Measurements from ENCODE around the gene MSH3. TPM values are rescaled to one million over a fixed set of nuclear protein-coding genes. Genes with fewer than 3 reads are reported as not detected.

The MSH3 gene
- polyA plus RNA-seq, 3 donors, result 4.5 to 9.9 (median 8.0) TPM

- Mint-ChIP-seq H3K27me3 (ENCODE audit: low read depth in 3 of 3) (no peaks in the 10 kb centered on the region), H3K36me3 (peaks cover 46 to 75% of the 10 kb centered on the region in 2 donors), H3K27ac (no peak overlapping the region), H3K9me3 (no peaks in the 10 kb centered on the region), H3K4me3 (no peak overlapping the region), H3K4me1 (peaks cover 2% of the 10 kb centered on the region)
- H3K9me3 ChIP-seq (replicated peaks in 1 of 2; ENCODE audit: control insufficient read depth in 1 of 2, insufficient read depth in 1 of 2, low read length in 2 of 2), result no peaks in the 10 kb centered on the region
- no peaks in the 10 kb centered on the region for H4K20me1 ChIP-seq (ENCODE audit: insufficient read depth, low read length)
- H3K79me2 ChIP-seq (ENCODE audit: insufficient read depth, low read length), result no peaks in the 10 kb centered on the region
- no peaks in the 10 kb centered on the region for H3K4me1 ChIP-seq (ENCODE audit: control insufficient read depth in 1 of 2, insufficient read depth in 2 of 2, low read length in 2 of 2)
- H3K4me3 ChIP-seq (replicated peaks in 1 of 3; ENCODE audit: low read depth in 2 of 3, low read length in 3 of 3), result no peak overlapping the region
- intact Hi-C loops (cut with micrococcal nuclease), result no loop called here
- H3K36me3 ChIP-seq (replicated peaks in 1 of 2; ENCODE audit: control insufficient read depth in 1 of 2, insufficient read depth in 2 of 2, low read length in 2 of 2), result peaks cover 40 to 74% of the 10 kb centered on the region in 2 donors
- H3K4me2 ChIP-seq (replicated peaks; ENCODE audit: extremely low read depth, low read length, poor library complexity, severe bottlenecking), result no peak overlapping the region
- H3K27ac ChIP-seq (ENCODE audit: low read depth in 1 of 2, low read length in 2 of 2), result no peak overlapping the region
- WGBS (ENCODE audit: insufficient coverage), result 100% methylated on average over 2 of the region's 5 CpGs
- no peak for TF ChIP-seq CTCF (IDR thresholded peaks at IDR 0.05)
- DNase-seq, result no peak
- no peaks in the 10 kb centered on the region for H3K27me3 ChIP-seq (ENCODE audit: control insufficient read depth in 2 of 2, insufficient read depth in 2 of 2, low read length in 2 of 2)
- H3K9ac ChIP-seq (ENCODE audit: insufficient read depth, low read length, poor library complexity, severe bottlenecking), result no peak overlapping the region
- no peak overlapping the region for H2AFZ ChIP-seq (ENCODE audit: insufficient read depth, low read depth, low read length, poor library complexity, severe bottlenecking)
Observed at GRCh38 chr5:80698369-80698768, 43.9 kb downstream of the MSH3 start.

GRCh38 chr5:80701597-80701996 lies 47.1 kb downstream of the MSH3 start:
- Histone ChIP-seq H2AFZ (ENCODE audit: insufficient read depth, low read depth, low read length, poor library complexity, severe bottlenecking) (no peak overlapping the region), H3K9me3 (replicated peaks in 1 of 2; ENCODE audit: control insufficient read depth in 1 of 2, insufficient read depth in 1 of 2, low read length in 2 of 2) (no peaks in the 10 kb centered on the region), H3K4me3 (replicated peaks in 1 of 3; ENCODE audit: low read depth in 2 of 3, low read length in 3 of 3) (no peak overlapping the region), H3K9ac (ENCODE audit: insufficient read depth, low read length, poor library complexity, severe bottlenecking) (no peak overlapping the region), H3K27me3 (ENCODE audit: control insufficient read depth in 2 of 2, insufficient read depth in 2 of 2, low read length in 2 of 2) (no peaks in the 10 kb centered on the region), H4K20me1 (ENCODE audit: insufficient read depth, low read length) (no peaks in the 10 kb centered on the region), H3K4me1 (ENCODE audit: control insufficient read depth in 1 of 2, insufficient read depth in 2 of 2, low read length in 2 of 2) (no peaks in the 10 kb centered on the region), H3K4me2 (replicated peaks; ENCODE audit: extremely low read depth, low read length, poor library complexity, severe bottlenecking) (no peak overlapping the region), H3K27ac (ENCODE audit: low read depth in 1 of 2, low read length in 2 of 2) (no peak overlapping the region), H3K79me2 (ENCODE audit: insufficient read depth, low read length) (no peaks in the 10 kb centered on the region), H3K36me3 (replicated peaks in 1 of 2; ENCODE audit: control insufficient read depth in 1 of 2, insufficient read depth in 2 of 2, low read length in 2 of 2) (peaks cover 39 to 80% of the 10 kb centered on the region in 2 donors)
- TF ChIP-seq CTCF (IDR thresholded peaks at IDR 0.05), result no peak
- Mint-ChIP-seq H3K4me1 (peaks cover 2% of the 10 kb centered on the region), H3K9me3 (no peaks in the 10 kb centered on the region), H3K36me3 (peaks cover 54 to 76% of the 10 kb centered on the region in 2 donors), H3K27me3 (ENCODE audit: low read depth in 3 of 3) (peaks cover 0 to 2% (median 0%) of the 10 kb centered on the region in 3 donors), H3K27ac (peak overlapping the region in 3 of 7 donors; percentile 37 to 58 (median 48)), H3K4me3 (no peak overlapping the region)
- no CpG with 5 or more reads among the region's 1 CpG for WGBS (ENCODE audit: insufficient coverage)
- intact Hi-C loops (cut with micrococcal nuclease), result no loop called here
- DNase-seq, result no peak
